ENCODE results near the gene CARD14.

CARD14 gene

DNA sequence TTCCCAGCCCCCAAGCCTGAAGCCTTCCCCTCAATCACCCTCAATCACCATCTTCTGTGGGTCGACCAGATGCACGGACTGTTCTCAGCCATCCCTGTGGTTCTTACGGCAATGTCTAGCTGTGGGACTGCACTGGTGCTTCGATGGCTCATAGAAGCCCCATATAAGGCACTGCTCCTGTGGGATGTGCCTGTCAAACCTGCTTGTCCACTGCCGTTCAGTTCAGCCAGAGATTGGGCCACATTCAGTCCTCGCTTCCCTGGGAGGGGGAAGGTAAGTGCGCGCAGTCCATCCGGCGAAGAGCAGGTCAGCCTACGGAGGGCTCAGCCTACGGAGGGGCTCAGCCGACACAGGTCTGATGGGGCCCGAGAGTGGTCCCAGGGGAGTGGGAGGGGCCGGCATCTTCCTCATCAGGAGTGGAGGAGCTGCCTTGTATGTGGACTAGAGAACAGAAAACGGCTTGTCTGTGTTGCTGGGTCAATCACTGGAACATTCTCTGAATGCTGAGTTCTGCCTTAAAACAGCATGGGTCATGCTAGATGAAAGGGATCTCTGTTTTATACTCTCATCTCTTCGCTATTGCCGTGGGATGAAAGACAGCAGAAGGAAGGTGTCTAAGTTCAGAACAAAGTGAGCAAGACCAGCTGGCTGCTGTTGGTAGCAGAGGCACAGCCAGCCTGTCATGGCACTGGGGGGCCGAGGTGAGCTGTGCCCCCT lies at the start of gene CARD14:
CARD14 (plus strand) TSS at position 247 of the 717 bp plus-strand sequence. CDS start 11,409 bp downstream, outside the sequence.
- no peak for DNase-seq (ENCODE audit: low spot score)

DNA sequence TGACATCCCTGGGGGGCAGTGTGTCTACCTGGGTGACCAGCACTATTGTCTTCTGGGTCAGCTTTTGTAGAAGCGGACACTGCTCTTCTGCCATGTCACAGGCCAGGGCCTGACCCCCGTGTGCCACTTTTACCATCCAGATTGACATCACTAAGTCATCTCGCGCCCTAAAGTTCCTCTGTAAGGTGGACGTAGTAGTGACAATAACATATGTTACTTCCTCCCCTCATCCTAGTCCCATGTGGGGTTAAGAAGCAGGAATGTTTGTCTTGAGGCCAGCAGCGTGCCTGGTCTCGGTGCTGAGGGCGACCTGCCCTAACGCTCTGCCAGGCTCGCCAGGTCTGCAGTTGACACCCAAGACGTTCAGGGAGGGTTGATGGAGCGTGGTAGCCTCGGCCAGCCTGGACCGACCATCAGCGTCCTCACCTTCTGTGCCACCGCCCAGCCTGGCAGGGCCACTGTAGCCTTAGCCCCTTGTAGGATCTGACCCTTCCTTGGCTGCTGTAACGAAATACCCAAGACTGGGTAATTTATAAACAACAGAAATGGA lies 47.7 kb upstream of the CARD14 start:
- DNase-seq (ENCODE audit: low spot score) = no peak

DNA sequence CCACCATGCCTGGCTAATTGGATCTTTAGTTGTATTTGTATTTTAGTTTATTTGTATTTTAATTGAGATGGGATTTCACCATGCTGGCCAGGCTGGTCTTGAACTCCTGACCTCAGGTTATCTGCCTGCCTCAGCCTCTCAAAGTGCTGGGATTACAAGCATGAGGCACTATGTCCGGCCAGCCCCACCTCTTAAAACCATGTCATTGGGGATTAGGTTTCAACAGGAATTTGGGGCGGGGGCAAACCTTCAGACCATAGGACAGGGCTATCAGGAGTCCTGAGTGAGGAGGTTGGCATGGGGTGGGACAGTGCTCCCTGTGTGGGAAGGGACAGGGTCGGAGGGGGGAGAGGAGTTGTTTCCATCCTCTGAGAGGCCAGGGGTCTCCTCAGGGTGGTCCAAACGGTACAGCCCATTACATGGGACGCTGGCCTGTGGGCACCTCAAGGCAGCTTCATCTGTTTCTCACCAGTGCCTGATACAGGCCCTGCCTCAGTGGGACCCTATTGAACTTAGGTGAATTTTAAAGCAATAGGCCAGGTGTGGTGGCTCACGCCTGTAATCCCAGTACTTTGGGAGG lies 46.8 kb upstream of the CARD14 start:
- no peak for DNase-seq (ENCODE audit: low spot score)

DNA sequence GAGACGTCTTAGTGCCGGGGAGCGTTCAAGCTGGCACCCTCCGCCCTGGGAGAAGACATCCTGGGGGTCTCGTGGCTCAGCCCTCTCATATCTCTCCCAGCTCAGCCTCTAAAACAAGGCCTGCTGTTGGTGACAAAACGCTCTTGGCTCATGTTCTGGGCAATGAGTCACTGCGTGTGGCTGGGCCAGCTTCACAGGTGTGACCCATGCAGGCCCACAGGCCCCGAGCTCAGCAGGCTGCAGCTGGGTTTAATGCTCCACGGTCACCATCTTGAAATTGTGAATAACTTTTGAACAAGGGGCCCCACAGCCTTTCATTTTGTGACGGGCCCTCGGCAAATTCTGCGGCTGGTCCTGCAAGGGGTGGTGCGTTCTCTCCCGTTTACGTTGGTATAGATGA lies 46.0 kb upstream of the CARD14 start:
- DNase-seq (ENCODE audit: low spot score) = peak; percentile 37

DNA sequence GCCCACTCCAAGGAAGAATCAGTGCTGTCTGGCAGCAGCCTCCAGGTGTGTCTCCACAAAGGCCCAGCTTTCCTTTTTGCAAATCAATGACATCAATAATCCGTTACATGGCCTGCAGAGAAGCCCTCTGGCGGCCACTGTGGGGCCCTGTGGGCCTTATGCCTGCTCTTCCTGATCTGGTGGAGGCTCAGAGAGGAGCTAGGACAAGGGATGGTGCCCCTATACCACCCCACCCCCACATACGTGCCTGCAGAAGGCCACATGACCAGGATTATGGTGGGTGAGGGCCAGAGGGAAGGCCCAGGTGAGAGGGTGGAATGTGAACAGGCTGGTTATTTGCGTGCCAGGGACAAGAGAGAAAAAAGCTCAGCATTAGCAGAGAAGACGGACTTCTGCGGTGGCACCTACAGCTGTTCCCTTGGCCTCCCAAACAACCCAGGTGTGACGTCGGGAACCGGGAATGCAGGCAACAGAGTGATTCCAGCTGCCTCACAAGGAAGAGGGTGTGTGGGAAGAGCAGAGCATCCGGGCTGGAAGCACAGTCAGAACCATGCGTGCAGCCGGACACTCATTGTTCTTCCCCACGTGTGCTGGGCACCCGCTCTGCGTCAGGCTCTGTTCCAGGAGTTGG lies 45.4 kb upstream of the CARD14 start:
- peak; percentile 33 for DNase-seq (ENCODE audit: low spot score)

DNA sequence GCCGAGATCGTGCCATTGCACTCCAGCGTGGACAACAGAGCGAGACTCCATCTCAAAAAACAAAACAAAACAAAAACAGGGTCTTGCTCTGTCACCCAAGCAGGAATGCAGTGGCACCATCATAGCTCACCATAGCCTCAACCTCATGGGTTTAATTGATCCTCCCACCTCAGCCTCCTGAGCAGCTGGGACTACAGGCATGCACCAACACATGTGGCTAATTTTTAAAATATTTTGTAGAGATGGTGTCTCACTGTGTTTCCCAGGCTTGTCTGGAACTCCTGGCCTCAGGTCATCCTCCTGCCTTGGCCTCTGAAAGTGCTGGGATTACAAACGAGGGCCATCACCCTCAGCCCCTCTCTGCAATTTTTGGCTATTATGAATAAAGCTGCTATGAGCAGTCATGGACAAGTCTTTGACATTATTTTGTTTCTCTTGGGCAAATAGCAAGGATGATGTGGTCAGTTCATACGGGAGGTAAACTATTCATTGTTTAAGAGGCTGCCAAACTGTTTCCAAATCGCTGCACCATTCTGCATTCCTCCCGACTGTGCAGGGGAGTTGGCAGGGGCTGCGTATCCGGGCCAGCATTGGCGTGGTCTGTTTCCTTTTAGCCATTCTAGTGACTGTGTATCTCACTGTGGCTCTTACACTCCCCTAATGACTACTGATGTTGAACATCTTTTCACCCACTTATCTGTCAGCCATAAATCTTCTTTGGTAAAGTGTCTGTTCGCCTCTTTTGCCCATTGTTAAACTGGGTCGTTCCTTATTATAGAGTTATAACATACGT lies 44.0 kb upstream of the CARD14 start:
- no peak for DNase-seq (ENCODE audit: low spot score)

DNA sequence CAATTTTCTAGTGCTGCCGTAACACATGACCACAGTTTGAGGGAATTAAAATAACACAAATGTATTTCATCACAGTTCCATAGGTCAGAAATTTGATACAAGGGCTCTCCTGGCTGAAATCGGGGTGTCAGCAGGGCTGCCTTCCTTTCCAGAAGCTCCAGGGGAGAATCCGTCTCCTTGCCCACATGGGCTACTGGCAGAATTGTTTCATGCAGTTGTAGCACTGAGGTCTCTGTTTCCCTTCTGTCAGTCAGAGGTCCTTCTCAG lies 43.4 kb upstream of the CARD14 start:
- DNase-seq (ENCODE audit: low spot score) = no peak

DNA sequence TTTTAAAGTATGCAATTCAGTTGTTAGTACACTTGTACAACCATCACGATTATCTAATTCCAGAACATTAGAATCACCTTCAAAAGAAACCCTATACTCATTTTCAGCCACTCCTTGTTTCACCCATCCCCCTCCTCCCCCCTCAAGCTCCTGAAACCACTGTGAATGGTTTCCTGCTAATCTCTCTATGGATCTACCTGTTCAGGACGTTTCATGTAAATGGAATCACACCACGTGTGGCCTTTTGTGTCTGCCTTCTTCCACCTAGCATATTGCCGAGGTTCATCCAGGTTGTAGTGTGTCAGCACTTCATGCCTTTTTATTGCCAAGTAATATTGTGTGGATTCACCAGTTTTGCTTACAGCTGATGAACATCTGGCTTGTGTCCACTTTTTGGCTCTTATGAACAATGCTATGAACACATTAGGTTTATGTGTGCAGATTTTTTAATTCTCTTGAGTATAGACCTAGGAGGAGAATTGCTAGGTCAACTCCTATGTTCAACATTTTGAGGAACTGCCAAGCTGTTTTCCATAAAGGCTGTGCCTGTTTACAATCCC lies 40.7 kb upstream of the CARD14 start:
- no peak for DNase-seq (ENCODE audit: low spot score)

DNA sequence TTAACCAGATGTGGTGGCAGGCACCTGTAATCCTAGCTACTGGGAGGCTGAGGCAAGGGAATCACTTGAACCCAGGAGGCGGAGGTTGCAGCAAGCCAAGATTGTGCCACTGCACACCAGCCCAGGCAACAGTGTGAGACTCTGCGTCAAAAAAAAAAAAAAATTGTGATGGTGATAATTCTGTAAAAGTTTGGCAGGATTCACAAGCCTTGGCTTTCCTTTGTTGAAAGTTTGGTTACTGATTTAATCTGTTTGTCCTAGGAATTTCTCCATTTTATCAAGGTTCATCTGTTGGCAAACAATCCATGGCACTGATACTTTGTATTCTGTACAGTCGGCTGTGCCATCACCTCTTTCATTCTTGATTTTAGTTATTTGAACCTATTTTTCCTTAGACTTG lies 38.8 kb upstream of the CARD14 start:
- DNase-seq (ENCODE audit: low spot score) = no peak

DNA sequence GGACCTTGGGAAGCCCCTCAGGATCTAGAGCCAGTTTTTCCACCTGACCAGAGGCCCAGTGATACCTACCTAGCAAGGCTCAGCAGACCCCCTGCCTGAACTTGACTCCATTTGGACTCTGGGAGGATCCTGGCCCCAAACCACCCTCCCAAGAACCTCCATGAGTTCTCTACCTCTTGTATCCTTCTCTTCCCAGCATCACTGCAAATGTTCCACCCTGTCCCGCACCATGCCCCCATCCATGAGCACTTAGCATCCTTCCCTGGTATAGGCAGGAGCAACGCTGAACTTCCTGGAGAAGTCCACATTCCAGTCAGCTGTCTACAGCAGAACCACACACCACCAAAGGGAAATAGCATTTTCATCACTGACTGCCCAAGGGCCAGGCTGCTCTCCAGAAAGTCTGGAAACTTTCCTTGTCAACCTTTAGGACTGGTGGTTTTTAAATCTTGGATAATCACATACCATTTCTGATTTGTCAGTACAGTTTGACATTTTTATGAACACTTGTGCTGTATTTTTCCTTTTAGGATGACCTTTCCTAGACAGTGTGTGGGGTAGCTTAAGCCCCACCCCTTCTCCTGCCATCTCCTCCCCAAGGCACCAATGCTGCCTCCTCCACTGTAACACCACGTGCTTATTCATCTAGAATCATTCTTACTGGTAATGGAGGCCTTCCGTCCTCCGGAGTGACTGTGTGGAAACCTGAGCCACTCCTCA lies 36.8 kb upstream of the CARD14 start:
- DNase-seq (ENCODE audit: low spot score) = no peak

DNA sequence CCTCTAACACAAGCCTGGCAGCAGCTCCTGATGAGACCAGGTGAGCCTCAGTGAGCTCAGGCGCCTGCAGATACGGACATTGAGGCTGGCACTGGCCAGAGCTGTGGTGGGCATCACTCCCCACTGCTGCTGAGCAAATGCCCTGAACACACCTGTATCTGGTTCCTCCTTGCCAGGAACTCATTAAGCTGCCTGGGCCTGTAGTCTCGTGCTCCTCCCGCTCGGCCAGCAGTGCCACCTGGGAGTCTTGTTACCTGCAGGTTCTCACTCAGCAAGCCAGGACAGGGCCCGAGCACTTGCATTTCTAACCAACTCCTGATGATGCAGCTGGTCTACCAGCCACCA lies 36.2 kb upstream of the CARD14 start:
- no peak for DNase-seq (ENCODE audit: low spot score)

DNA sequence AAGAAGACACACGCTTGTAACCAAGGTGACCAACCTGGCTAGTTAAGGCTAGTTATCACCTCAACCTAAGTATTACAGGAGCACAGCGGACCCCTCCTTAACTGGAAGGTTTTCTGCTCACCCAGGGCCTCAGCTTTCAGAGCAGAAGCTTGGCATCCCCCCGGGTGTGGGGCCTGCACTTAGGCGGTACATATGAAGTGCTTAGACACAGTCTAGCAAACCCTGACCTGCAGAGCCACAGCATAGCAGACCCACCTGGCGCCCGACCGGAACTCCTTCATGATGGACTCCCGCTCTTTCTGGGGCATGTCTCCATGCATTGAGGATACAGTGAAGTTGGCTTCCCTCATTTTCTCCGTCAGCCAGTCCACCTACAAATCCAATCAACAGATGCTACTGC lies 32.7 kb upstream of the CARD14 start:
- DNase-seq (ENCODE audit: low spot score) = no peak

DNA sequence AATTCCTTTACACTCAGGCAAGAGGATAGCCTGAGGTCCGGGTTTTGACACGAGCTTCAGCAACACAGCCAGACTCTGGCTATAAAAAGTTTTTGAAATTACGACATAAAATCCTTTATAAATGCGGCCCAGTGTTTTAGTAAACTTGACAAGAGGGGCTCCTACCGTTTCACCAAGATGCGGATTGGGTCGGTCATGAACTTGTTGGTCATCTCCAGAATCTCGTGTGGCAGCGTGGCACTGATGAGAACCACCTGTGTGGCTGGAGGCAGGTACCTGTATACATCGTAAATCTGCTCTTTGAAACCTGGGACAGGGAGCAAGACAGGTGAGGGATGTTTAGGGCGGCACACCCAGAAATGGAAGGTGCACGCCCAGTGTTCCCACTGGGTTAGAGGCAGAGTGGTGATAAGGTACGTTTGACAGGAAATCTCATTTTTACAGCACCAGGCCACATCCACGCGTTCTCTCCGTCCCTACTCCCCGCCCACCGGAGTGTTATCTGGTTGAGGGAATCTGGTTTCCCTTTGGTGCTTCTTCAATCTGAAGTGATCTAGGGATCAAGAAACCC lies 30.9 kb upstream of the CARD14 start:
- DNase-seq (ENCODE audit: low spot score) = no peak

DNA sequence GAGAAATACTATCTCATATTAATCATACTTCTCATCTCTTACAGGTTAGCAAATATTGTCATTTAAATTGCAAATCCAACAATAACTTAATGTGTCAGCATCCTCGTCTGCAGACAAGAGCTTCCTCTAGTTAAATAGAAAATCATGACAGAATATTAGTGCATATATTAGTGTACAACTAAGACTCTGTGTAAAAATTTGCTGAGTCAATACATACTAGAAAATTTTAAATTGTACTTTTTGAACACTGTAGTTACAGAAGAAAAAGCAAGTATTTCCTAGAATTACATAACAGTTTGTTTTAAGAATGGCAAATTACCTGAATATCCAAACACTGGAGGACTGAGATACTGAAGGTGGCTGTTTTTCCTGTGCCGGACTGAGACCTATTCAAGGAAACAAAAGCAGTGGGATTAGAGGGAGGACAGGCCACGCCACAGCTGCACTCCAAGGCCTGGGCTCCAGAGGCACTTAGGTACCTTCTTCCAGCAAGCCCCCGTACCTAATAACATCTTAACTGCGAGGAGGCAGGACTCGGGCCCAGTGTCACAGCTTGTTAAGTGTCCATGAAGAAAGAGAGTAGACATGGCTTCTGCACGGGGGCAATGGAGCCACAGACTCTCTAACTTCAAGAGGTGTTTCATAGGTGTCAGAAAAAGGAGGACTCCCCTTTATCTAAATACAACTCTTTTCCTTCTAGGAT lies 28.2 kb upstream of the CARD14 start:
- no peak for DNase-seq (ENCODE audit: low spot score)

DNA sequence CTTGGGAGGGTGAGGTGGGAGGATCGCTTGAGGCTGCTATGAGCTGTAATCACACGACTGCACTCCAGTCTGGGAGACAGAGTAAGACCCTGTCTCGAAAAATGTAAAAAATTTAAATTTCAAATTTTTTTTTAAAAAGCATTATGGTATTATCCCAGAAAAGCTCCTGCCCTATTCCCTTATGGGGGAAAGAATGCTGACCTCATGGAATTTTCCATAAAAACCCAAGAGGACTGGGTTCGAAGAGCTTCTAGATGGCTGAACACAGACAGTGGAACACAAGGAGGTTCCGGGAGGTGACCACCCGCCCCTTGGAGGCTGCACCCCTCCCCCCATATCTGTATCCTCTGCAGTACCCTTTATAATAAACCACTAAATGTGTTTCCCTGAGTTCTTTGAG lies 26.9 kb upstream of the CARD14 start:
- DNase-seq (ENCODE audit: low spot score) = no peak

DNA sequence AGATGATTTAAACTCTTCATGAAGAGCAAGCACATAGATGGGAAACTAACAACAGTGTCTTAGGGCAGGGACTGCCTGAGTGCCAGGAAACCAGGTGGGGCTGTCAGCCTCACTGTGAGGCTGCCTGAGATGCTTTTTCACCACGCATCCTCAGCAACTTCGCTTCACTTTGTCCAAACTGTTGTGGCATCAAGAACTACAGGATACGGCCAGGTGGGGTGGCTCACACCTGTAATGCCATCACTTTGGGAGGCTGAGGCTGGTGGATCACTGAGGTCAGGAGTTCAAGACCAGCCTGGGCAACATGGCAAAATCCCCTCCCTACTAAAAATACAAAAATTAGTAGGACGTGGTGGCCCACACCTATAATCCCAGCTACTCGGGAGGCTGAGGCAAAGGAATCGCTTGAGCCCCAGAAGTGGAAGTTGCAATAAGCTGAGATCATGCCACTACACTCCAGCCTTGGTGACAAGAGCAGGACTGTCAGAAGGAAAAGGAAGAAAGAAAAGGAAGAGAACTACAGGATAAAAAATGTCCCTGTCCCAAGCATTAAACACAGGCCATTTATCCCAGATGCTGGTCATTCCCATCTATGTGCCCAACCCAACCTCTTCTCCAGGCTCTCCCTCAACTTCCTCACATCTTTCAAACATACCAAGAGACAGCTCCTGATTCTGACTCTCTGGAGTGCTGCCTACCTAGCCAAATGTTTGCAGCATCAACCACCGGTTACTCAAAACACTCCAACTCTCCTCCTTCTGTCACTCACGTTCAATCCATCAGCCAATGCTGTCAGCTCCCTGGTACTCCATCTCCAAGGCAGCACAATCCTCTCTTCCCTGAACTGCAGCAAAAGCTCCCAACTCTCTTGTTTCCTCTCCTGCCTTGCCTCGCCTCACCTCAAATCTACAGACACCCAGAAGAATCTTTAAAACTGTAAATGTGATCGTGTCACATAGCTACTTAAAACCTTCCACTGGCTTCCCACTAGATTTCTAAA lies 24.5 kb upstream of the CARD14 start:
- peak; percentile 44 for DNase-seq (ENCODE audit: low spot score)

DNA sequence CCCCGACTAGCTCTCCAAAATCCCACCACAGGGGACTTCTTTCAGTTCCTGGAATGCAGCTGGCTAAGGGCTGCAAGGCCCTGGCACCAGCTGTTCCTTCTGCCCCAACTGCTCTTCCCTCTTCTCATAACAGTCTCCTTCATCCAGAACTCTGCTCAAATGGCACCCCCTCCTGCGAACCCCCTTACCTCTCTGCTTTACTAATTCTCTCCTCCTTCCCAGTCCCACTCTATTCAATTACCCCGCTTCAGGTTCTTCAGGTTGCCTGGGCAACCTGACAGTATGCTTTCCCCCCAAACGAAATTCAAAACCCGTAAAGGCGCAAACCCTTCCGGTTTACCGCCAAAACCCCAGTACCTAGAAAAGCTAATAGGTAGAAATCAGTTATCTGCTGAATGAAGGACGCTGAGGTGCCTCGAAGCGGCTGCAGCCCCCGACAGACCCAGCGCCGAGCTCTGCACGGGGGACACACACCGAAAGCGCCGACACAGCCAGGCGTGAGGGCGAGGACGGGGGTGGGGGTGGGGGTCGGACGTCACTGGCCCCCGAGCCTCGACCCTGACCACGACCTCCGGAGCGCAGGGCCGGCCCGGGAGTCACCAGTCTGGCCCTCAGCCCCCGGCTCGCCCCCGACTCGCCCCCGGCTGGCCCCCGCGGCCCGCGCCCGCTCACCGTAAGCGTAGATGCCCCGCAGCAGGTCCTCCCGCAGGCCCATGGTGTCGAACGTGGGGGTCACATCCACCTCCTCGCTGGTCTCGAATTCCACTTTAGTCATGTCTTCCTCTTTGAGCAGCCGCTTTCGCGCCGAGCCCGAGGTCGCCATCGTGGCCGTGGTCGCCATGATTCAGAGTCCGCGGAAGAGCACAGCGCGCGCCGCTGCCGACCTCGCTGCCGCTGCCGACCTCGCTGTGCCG lies 23.5 kb upstream of the CARD14 start:
- DNase-seq (ENCODE audit: low spot score) = peak; percentile 24

DNA sequence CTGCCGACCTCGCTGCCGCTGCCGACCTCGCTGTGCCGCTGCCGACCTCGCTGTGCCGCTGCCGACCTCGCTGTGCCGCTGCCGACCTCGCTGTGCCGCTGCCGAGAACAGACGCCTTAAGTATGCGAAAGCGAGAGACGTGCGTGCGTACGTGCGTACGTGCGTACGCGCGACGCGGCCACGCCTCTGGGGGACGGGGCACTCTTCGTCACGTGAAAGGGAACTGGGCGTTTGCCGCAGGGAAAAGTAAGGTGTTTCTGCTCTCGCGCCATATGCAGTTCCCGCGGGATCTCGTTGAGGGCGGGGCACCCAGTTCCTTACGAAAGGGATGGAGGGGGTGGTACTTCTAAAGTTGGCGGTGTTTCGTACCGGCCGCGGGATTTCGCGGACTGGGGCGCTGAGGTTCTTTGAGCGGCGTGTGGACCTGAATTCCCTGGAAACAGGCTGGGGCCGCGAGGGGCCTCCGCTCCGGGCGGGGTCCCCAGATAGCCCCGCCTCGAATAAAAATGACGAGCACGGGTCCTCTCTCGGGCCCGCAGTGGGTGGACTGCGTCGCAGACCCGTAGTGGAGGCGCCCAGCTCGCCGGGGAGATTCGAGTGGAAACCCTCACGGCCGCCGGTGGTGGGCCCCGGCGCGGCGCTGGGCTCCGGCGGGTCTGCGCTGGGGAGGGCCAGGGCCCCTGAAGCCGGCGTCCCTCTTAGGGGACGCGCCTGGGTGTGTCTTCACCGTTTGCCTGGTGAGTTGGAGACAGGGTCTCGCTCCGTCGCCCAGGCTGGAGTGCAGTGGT lies 22.6 kb upstream of the CARD14 start, which contains the start of gene EIF4A3:
EIF4A3 (minus strand) TSS at position 94 of the 788 bp plus-strand sequence. CDS start 167 bp downstream, outside the sequence.
- DNase-seq (ENCODE audit: low spot score) = peak; percentile 98

All from RKO (cell line).